G401.6 (cell line): ENCODE data around the gene PACSIN2.

Experiments used
- FAIRE-seq: peaks from 2 replicates; lab custom pipeline; 2012; peaks lifted over from hg19 to GRCh38; lab: Jason Lieb, UNC

Gene PACSIN2

GRCh38 chr22:42880815-42881214 lies 134.1 kb downstream of the PACSIN2 start:
- no peak for FAIRE-seq

- no peak for FAIRE-seq
Measured at GRCh38 chr22:42879371-42880021, 135.5 kb downstream of the PACSIN2 start.

- no peak for FAIRE-seq
Measured at GRCh38 chr22:42878561-42879305, 136.2 kb downstream of the PACSIN2 start.

GRCh38 chr22:42877597-42878340 lies 137.2 kb downstream of the PACSIN2 start:
- FAIRE-seq = no peak

GRCh38 chr22:42877158-42877557 lies 137.8 kb downstream of the PACSIN2 start:
- FAIRE-seq = no peak

GRCh38 chr22:42876041-42876440 lies 138.9 kb downstream of the PACSIN2 start:
- FAIRE-seq = no peak

- FAIRE-seq = no peak
Measured at GRCh38 chr22:42874010-42874409, 140.9 kb downstream of the PACSIN2 start.

- no peak for FAIRE-seq
Measured at GRCh38 chr22:42873356-42873755, 141.6 kb downstream of the PACSIN2 start.

- FAIRE-seq = no peak
Measured at GRCh38 chr22:42872821-42873220, 142.1 kb downstream of the PACSIN2 start.

GRCh38 chr22:42871146-42872050 lies 143.6 kb downstream of the PACSIN2 start:
- no peak for FAIRE-seq

GRCh38 chr22:42869888-42870480 lies 145.0 kb downstream of the PACSIN2 start:
- no peak for FAIRE-seq

- no peak for FAIRE-seq
Measured at GRCh38 chr22:42869463-42869862, 145.5 kb downstream of the PACSIN2 start.

- FAIRE-seq = no peak
Measured at GRCh38 chr22:42868751-42869251, 146.1 kb downstream of the PACSIN2 start.

- no peak for FAIRE-seq
Measured at GRCh38 chr22:42866100-42866499, 148.8 kb downstream of the PACSIN2 start.

GRCh38 chr22:42865536-42865935 lies 149.4 kb downstream of the PACSIN2 start:
- FAIRE-seq = no peak

- FAIRE-seq = no peak
Measured at GRCh38 chr22:42863349-42863961, 151.5 kb downstream of the PACSIN2 start.

GRCh38 chr22:42862045-42862734 lies 152.8 kb downstream of the PACSIN2 start:
- no peak for FAIRE-seq

GRCh38 chr22:42860968-42861367 lies 154.0 kb downstream of the PACSIN2 start:
- no peak for FAIRE-seq

- no peak for FAIRE-seq
Measured at GRCh38 chr22:42857845-42858481, 157.0 kb downstream of the PACSIN2 start.
